ENCODE measurements around the gene SRP68. TPM values are rescaled to one million over a fixed set of nuclear protein-coding genes. Genes with fewer than 3 reads are reported as not detected.

Gene SRP68
- total RNA-seq, 6 experiments from 2014 or later = 95.3 to 104 (median 100.0) TPM

DNA sequence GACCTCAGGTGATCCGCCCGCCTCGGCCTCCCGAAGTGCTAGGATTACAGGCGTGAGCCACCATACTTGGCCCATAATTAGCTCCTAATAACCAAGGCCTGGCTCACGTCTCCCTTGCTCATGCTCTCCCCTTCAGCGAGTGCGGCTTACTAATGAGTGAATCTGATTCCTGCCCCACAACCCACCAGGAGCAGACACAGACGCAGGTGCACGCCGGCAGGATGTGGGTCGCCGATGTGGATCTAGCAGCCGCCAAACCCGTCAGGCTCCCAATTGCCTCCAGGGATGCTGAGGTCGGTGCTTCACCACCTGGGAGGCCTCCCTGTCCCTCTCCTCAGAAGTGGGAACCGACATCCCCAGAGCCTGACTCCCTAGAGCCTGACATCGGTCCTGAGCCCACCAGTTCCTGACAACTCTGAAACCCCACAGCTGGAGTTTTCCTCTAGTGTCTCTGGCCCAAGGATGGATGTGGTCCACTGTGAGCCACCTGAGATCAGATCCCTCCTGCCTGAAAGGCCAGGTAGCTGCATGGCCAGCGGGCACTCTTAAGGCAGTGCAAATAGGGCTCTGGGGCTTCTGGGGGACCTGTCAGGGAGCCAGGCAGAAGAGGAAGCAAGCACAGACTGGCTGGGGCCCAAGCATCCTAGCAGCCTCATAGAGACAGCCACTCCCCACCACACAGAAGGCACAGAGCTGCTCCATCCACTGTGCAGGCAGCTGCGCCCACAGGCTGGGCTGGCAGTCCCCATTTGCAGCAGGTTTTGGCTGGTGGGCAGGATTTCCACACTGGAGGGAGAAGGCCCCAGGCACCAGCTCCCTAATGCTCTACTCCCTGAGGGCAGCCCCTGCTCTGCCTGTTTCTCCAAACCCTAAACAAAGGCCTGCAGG, 20.5 kb upstream of the SRP68 start:
- Mint-ChIP-seq H3K9me3 (no peaks in the 10 kb centered on the region), H3K4me1 (ENCODE audit: low read depth) (peaks cover 16% of the 10 kb centered on the region), H3K27me3 (ENCODE audit: insufficient read depth) (no peaks in the 10 kb centered on the region), H3K4me3 (no peak overlapping the region), H3K36me3 (ENCODE audit: low read depth) (peaks cover 16% of the 10 kb centered on the region), H3K27ac (no peak overlapping the region)
- no peak for DNase-seq
- no peak for TF ChIP-seq CTCF (IDR thresholded peaks at IDR 0.05)

DNA sequence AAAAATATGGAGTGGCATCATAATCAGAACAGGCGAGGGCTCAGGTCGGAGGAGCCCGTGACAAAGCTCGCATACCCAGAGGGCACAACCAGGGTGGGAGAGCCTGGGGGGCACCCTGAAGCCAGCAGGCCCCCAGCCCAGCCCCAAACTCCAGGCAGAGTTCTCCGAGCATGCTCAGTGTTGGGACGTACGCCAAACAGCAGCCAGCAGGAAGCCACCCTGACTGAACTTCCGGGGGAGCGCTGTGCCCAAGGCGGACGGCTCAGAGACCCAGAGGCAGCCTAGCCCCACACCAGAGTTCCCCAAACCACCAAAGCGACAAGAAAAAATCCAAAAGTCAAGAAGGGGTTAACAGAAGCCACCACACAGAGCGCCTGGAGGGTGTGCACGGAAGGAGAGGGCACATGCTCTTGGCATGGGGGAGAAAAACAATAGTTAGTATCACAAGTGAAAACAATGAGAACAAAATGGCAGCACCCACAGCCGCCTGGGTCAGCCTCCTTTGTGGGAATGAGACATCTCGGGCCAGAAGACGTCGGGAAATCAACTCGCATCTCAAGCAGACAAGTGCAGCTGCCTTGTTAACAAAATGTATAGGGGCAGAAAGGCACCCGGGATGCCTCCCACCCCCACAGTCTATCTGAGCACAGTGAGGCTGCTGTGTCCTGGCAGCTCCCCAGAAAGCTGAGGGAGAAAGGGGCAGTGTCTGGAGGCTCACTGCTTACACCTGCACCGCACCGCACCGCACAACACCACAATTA, 19.4 kb upstream of the SRP68 start:
- H3K4me1 Mint-ChIP-seq (ENCODE audit: low read depth) = peaks cover 16% of the 10 kb centered on the region
- TF ChIP-seq CTCF (IDR thresholded peaks at IDR 0.05) = no peak
- H3K27me3 Mint-ChIP-seq (ENCODE audit: insufficient read depth) = peaks cover under 1% of the 10 kb centered on the region; the same call in 1 of the 2 replicates
- H3K4me3 Mint-ChIP-seq = no peak overlapping the region
- DNase-seq = no peak
- no peak overlapping the region; the same call in 1 of the 2 replicates for H3K27ac Mint-ChIP-seq
- H3K36me3 Mint-ChIP-seq (ENCODE audit: low read depth) = peaks cover 12% of the 10 kb centered on the region
- no peaks in the 10 kb centered on the region for H3K9me3 Mint-ChIP-seq

DNA sequence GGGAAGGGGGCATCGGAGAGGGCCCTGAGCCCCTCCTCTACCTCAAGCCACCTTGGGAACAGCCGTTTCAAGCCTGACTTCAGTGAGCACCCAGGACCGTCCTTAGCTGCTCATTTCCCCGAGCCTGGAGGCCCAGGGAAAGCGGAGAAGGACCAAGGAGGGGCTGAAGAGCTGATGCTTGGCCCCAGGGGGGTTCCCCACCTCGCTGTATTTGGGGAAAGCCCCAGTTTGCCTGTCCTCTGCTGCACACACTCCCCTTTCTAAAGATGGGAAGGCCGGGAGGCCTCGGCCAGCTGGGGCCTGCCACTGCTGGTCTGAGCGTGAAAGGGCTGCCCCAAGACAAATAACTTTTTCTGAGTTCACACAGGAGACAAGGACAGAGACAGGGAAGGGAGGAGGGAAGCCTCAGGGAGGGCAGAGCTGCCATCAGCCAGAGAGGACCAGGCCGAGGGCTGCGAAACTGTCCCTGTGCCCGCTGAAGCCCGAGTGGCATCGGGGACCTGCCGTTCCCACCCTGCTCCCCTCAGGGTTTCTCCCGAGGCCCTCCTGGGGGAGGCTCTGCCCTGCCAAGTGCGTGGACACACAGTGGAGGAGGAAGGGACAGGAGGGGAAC, 18.3 kb upstream of the SRP68 start:
- Mint-ChIP-seq H3K27ac (no peak overlapping the region), H3K27me3 (ENCODE audit: insufficient read depth) (peaks cover 2% of the 10 kb centered on the region; the same call in 1 of the 2 replicates)
- DNase-seq = no peak

GRCh38 chr17:76089680-76090516, 17.6 kb upstream of the SRP68 start:
- H3K4me1 Mint-ChIP-seq (ENCODE audit: low read depth) = peaks cover 8% of the 10 kb centered on the region
- peaks cover 6% of the 10 kb centered on the region for H3K36me3 Mint-ChIP-seq (ENCODE audit: low read depth)
- peaks cover 2% of the 10 kb centered on the region; the same call in 1 of the 2 replicates for H3K27me3 Mint-ChIP-seq (ENCODE audit: insufficient read depth)
- H3K27ac Mint-ChIP-seq = no peak overlapping the region
- H3K4me3 Mint-ChIP-seq = no peak overlapping the region
- no peak for TF ChIP-seq CTCF (IDR thresholded peaks at IDR 0.05)
- H3K9me3 Mint-ChIP-seq = no peaks in the 10 kb centered on the region
- no peak for DNase-seq

More for the DNA sequence above, 18.3 kb upstream of the SRP68 start:
- H3K36me3 Mint-ChIP-seq (ENCODE audit: low read depth) = peaks cover 7% of the 10 kb centered on the region
- no peak overlapping the region for H3K4me3 Mint-ChIP-seq
- peaks cover 12% of the 10 kb centered on the region for H3K4me1 Mint-ChIP-seq (ENCODE audit: low read depth)
- no peaks in the 10 kb centered on the region for H3K9me3 Mint-ChIP-seq
- no peak for TF ChIP-seq CTCF (IDR thresholded peaks at IDR 0.05)

All from HFFc6 (cell line).